Activated T-cell treated with anti-CD3 and anti-CD28 coated beads, Interleukin-2, amount 50 U/mL, for 72 hours (primary cell): Measurements from ENCODE around the gene SLC25A14. TPM values are rescaled to one million over a fixed set of nuclear protein-coding genes. Genes with fewer than 3 reads are reported as not detected.
A peak's percentile ranks its signal among the peaks of the same experiment; 100 is the strongest.
"Not testable (repeated sequence)": the region's sequence is repeated elsewhere in the genome, so short reads cannot be mapped to it uniquely, and the experiment has no call there.

Experiments
- ATAC-seq, 2 donors: fragments of 150-1000 bp; cut with Tn5 transposase; replicated peaks in 1 of 2; 2 replicates each; pipeline ENCODE4 v1.10.0; 2021; ENCODE audit warnings: moderate library complexity in 2 of 2, mild to moderate bottlenecking in 1 of 2
- DNase-seq, 2 donors: peaks; one replicate each; pipeline ENCODE4 v3.0.0; 2021 to 2022; ENCODE audit warnings: mixed read lengths in 1 of 2
- H3K27ac Mint-ChIP-seq: one replicate; pipeline ENCODE4 v1.8.0; 2022; ENCODE audit warnings: mild to moderate bottlenecking, moderate library complexity, mixed read lengths
- H3K27me3 Mint-ChIP-seq: one replicate; pipeline ENCODE4 v1.8.0; 2022; ENCODE audit warnings: low read depth, mixed read lengths
- H3K36me3 Mint-ChIP-seq, 2 donors: one replicate each; pipeline ENCODE4 v1.8.0; 2022; ENCODE audit warnings: mixed read lengths in 2 of 2, mild to moderate bottlenecking in 1 of 2; ENCODE audit not compliant: insufficient read depth in 2 of 2
- H3K4me1 Mint-ChIP-seq: one replicate; pipeline ENCODE4 v1.8.0; 2022; ENCODE audit warnings: low read depth, mixed read lengths
- H3K4me3 Mint-ChIP-seq, 2 donors: one replicate each; pipeline ENCODE4 v1.8.0; 2022; ENCODE audit warnings: mild to moderate bottlenecking in 2 of 2, mixed read lengths in 2 of 2, moderate library complexity in 2 of 2
- H3K9me3 Mint-ChIP-seq, 2 donors: one replicate each; pipeline ENCODE4 v1.8.0; 2022; ENCODE audit warnings: mixed read lengths in 2 of 2
- total RNA-seq, 2 donors: library from RNA; stranded (reverse); gene quantifications; one replicate each; pipeline ENCODE4 v1.2.3, GENCODE V29; 2022

SLC25A14 gene
- total RNA-seq, 2 donors from 2014 or later, result 14.2 to 14.3 TPM

- ATAC-seq (peak in 1 of 2 donors; percentile 64), DNase-seq (peak; percentile 28 to 41)
- peaks cover 39% of the 10 kb centered on the region for H3K27me3 Mint-ChIP-seq
- H3K4me3 Mint-ChIP-seq, result no peak overlapping the region
- H3K36me3 Mint-ChIP-seq, result no peaks in the 10 kb centered on the region
- no peak overlapping the region for H3K27ac Mint-ChIP-seq
- H3K4me1 Mint-ChIP-seq, result peaks cover 5% of the 10 kb centered on the region
- no peaks in the 10 kb centered on the region for H3K9me3 Mint-ChIP-seq
Measured at GRCh38 chrX:130330706-130331105, 9.0 kb upstream of the SLC25A14 start.

- H3K27me3 Mint-ChIP-seq, result peaks cover 19% of the 10 kb centered on the region
- H3K36me3 Mint-ChIP-seq, result no peaks in the 10 kb centered on the region
- H3K9me3 Mint-ChIP-seq, result no peaks in the 10 kb centered on the region
- ATAC-seq (no peak), DNase-seq (no peak)
- no peak overlapping the region for H3K4me3 Mint-ChIP-seq
- no peak overlapping the region for H3K27ac Mint-ChIP-seq
- peaks cover 17% of the 10 kb centered on the region for H3K4me1 Mint-ChIP-seq
Measured at GRCh38 chrX:130336531-130336930, 3.2 kb upstream of the SLC25A14 start.

- not testable (repeated sequence) for ATAC-seq, DNase-seq, H3K36me3 Mint-ChIP-seq, H3K9me3 Mint-ChIP-seq
- H3K4me1 Mint-ChIP-seq, result peaks cover 17% of the 10 kb centered on the region
- H3K27me3 Mint-ChIP-seq, result peaks cover 12% of the 10 kb centered on the region
- H3K27ac Mint-ChIP-seq, result peak overlapping the region; percentile 76
- H3K4me3 Mint-ChIP-seq, result peak overlapping the region; percentile 90 to 92
Measured at GRCh38 chrX:130338869-130339268, 850 bp upstream of the SLC25A14 start.

- Mint-ChIP-seq H3K36me3 (no peaks in the 10 kb centered on the region), H3K4me3 (peak overlapping the region; percentile 90 to 92), H3K27ac (peak overlapping the region; percentile 90), H3K9me3 (no peaks in the 10 kb centered on the region), H3K4me1 (peaks cover 17% of the 10 kb centered on the region), H3K27me3 (peaks cover 12% of the 10 kb centered on the region)
- no peak for ATAC-seq
- DNase-seq, result no peak
Measured at GRCh38 chrX:130340271-130340670, 552 bp downstream of the SLC25A14 start.

GRCh38 chrX:130343411-130343810, 3.7 kb downstream of the SLC25A14 start:
- DNase-seq (no peak), ATAC-seq (no peak)
- no peaks in the 10 kb centered on the region for H3K36me3 Mint-ChIP-seq
- H3K27ac Mint-ChIP-seq, result no peak overlapping the region
- H3K9me3 Mint-ChIP-seq, result no peaks in the 10 kb centered on the region
- peaks cover 12% of the 10 kb centered on the region for H3K27me3 Mint-ChIP-seq
- H3K4me3 Mint-ChIP-seq, result no peak overlapping the region
- peaks cover 17% of the 10 kb centered on the region for H3K4me1 Mint-ChIP-seq

GRCh38 chrX:130347321-130347720, 7.6 kb downstream of the SLC25A14 start:
- no peaks in the 10 kb centered on the region for H3K9me3 Mint-ChIP-seq
- DNase-seq (no peak), ATAC-seq (no peak)
- H3K4me3 Mint-ChIP-seq, result no peak overlapping the region
- no peaks in the 10 kb centered on the region for H3K4me1 Mint-ChIP-seq
- H3K36me3 Mint-ChIP-seq, result peaks cover 0 to 4% of the 10 kb centered on the region in 2 donors
- H3K27me3 Mint-ChIP-seq, result no peaks in the 10 kb centered on the region
- H3K27ac Mint-ChIP-seq, result no peak overlapping the region

- Mint-ChIP-seq H3K36me3 (peaks cover 0 to 6% of the 10 kb centered on the region in 2 donors), H3K4me3 (no peak overlapping the region), H3K27me3 (no peaks in the 10 kb centered on the region), H3K27ac (no peak overlapping the region), H3K4me1 (no peaks in the 10 kb centered on the region), H3K9me3 (no peaks in the 10 kb centered on the region)
- no peak for ATAC-seq
- DNase-seq, result no peak
Measured at GRCh38 chrX:130351567-130351966, 11.8 kb downstream of the SLC25A14 start.

GRCh38 chrX:130352050-130352449, 12.3 kb downstream of the SLC25A14 start:
- not testable (repeated sequence) for H3K36me3 Mint-ChIP-seq, H3K4me1 Mint-ChIP-seq, DNase-seq, H3K27ac Mint-ChIP-seq, H3K27me3 Mint-ChIP-seq, H3K9me3 Mint-ChIP-seq, ATAC-seq, H3K4me3 Mint-ChIP-seq

- H3K4me1 Mint-ChIP-seq, result no peaks in the 10 kb centered on the region
- ATAC-seq (no peak), DNase-seq (no peak)
- H3K9me3 Mint-ChIP-seq, result no peaks in the 10 kb centered on the region
- no peak overlapping the region for H3K27ac Mint-ChIP-seq
- H3K27me3 Mint-ChIP-seq, result peaks cover 11% of the 10 kb centered on the region
- no peaks in the 10 kb centered on the region for H3K36me3 Mint-ChIP-seq
- H3K4me3 Mint-ChIP-seq, result no peak overlapping the region
Measured at GRCh38 chrX:130376077-130376476, 36.4 kb downstream of the SLC25A14 start.

- DNase-seq (no peak), ATAC-seq (no peak)
- Mint-ChIP-seq H3K27ac (no peak overlapping the region), H3K4me3 (no peak overlapping the region), H3K27me3 (peaks cover 28% of the 10 kb centered on the region), H3K4me1 (no peaks in the 10 kb centered on the region), H3K9me3 (no peaks in the 10 kb centered on the region), H3K36me3 (no peaks in the 10 kb centered on the region)
Measured at GRCh38 chrX:130378024-130378669, 38.4 kb downstream of the SLC25A14 start.

GRCh38 chrX:130385520-130385919, 45.8 kb downstream of the SLC25A14 start, which contains the start of gene GPR119:
Gene GPR119, minus strand, starts transcription at chrX:130385674. Its CDS starts 227 bp downstream, at chrX:130385447.
- no peak for DNase-seq
- Mint-ChIP-seq H3K4me3 (no peak within 1 kb of the TSS), H3K36me3 (no peaks in the 10 kb centered on the region)

GRCh38 chrX:130386408-130386808, 46.7 kb downstream of the SLC25A14 start:
- H3K4me1 Mint-ChIP-seq, result no peaks in the 10 kb centered on the region
- H3K27me3 Mint-ChIP-seq, result peaks cover 28% of the 10 kb centered on the region

More at GRCh38 chrX:130385520-130385919, 45.8 kb downstream of the SLC25A14 start, which contains the start of gene GPR119:
- H3K4me1 Mint-ChIP-seq, result no peaks in the 10 kb centered on the region
- no peak within 1 kb of the TSS for H3K27ac Mint-ChIP-seq
- no peak for ATAC-seq
- no peaks in the 10 kb centered on the region for H3K9me3 Mint-ChIP-seq
- H3K27me3 Mint-ChIP-seq, result peaks cover 30% of the 10 kb centered on the region

GRCh38 chrX:130393451-130394074, 53.8 kb downstream of the SLC25A14 start:
- Mint-ChIP-seq H3K9me3 (no peaks in the 10 kb centered on the region), H3K4me3 (no peak overlapping the region), H3K27ac (no peak overlapping the region), H3K36me3 (no peaks in the 10 kb centered on the region), H3K27me3 (peaks cover 39% of the 10 kb centered on the region), H3K4me1 (no peaks in the 10 kb centered on the region)
- DNase-seq, result no peak
- ATAC-seq, result no peak

More at GRCh38 chrX:130386408-130386808, 46.7 kb downstream of the SLC25A14 start:
- no peak for DNase-seq
- Mint-ChIP-seq H3K27ac (no peak overlapping the region), H3K36me3 (no peaks in the 10 kb centered on the region), H3K4me3 (no peak overlapping the region), H3K9me3 (no peaks in the 10 kb centered on the region)
- no peak for ATAC-seq
